HFF-Myc (cell line): Measurements from ENCODE around the gene ZNF407.

Source experiments
- DNase-seq: peaks from one replicate; pipeline ENCODE4 v3.0.0-alpha.2; 2011; ENCODE audit warnings: low read depth; ENCODE audit errors: extremely low read depth
- H3K4me3 ChIP-seq: replicated peaks from 2 replicates; pipeline ENCODE4 v1.5.1; 2011; ENCODE audit warnings: low read depth, mild to moderate bottlenecking, control low read depth, low read length
- TF ChIP-seq, protein P1 (sequence below): IDR thresholded peaks from 2 replicates; pipeline ENCODE4 v1.5.1; 2012; ENCODE audit warnings: mild to moderate bottlenecking, low read depth, low read length, control low read depth; ENCODE audit errors: missing control alignments

Gene ZNF407

DNA sequence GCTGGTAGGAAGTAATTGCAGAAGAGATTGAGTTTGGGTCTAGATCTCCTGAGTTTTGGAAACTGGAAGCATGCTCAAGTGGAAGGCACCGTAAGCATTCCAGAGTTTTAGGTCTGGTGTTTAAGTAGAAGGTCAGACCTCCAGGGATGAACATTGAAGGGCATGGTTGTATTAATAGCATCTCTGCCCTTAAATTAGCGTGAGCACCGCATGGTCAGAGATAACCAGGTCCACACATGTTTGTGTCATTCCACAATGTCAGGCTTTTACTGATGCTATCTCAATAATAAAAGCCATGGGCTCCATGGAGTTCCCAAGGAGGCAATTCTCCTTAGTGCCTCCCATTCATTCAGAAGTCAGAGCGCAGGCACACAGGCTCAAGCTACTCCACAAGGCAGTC, 28.3 kb upstream of the ZNF407 start:
- no peak for DNase-seq
- no peak overlapping the region for H3K4me3 ChIP-seq
- TF ChIP-seq, protein P1, sequence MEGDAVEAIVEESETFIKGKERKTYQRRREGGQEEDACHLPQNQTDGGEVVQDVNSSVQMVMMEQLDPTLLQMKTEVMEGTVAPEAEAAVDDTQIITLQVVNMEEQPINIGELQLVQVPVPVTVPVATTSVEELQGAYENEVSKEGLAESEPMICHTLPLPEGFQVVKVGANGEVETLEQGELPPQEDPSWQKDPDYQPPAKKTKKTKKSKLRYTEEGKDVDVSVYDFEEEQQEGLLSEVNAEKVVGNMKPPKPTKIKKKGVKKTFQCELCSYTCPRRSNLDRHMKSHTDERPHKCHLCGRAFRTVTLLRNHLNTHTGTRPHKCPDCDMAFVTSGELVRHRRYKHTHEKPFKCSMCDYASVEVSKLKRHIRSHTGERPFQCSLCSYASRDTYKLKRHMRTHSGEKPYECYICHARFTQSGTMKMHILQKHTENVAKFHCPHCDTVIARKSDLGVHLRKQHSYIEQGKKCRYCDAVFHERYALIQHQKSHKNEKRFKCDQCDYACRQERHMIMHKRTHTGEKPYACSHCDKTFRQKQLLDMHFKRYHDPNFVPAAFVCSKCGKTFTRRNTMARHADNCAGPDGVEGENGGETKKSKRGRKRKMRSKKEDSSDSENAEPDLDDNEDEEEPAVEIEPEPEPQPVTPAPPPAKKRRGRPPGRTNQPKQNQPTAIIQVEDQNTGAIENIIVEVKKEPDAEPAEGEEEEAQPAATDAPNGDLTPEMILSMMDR: no peak

DNA sequence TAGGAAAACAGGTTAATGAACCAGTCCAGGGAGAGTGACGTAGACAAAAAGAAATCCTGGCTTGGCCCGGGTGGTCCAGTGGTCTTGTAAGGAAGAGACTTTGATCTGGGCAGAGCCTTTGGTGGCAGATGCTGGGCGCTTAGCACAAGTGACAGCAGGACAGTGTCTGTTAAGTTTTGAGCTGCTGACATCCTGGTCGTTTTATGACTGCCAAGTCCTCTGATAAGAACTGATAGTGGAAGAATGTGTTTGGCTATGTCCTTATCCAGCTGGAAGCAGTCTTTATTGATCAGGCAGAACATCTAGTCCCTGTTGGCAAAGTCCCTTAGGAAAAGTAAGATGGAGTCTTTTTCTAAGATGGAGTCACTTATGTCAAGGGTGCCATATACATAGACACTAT, 27.4 kb upstream of the ZNF407 start:
- DNase-seq: no peak
- TF ChIP-seq, protein P1: no peak

GRCh38 chr18:74571895-74572680, 25.6 kb upstream of the ZNF407 start:
- no peak for DNase-seq
- H3K4me3 ChIP-seq: no peak overlapping the region
- TF ChIP-seq, protein P1: no peak

More for the DNA sequence above, 27.4 kb upstream of the ZNF407 start:
- H3K4me3 ChIP-seq: no peak overlapping the region

DNA sequence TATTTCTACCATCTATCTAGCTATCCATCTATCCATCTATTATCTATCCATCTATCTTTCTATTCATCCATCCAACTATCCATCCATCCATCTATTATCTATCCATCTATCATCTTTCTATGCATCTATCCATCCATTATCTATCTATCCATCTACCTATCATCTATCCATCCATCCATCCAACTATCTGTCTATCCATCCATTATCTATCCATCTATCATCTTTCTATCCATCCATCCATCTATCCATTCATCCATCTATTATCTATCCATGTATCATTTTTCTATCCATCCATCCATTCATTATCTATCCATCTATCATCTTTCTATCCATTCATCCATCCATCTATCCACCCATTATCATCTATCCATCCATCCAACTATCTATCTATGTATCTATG, 24.6 kb upstream of the ZNF407 start:
- TF ChIP-seq, protein P1: no peak
- no peak for DNase-seq
- H3K4me3 ChIP-seq: no peak overlapping the region

GRCh38 chr18:74574916-74575315, 22.8 kb upstream of the ZNF407 start:
- H3K4me3 ChIP-seq: no peak overlapping the region
- TF ChIP-seq, protein P1: no peak
- DNase-seq: no peak

GRCh38 chr18:74577019-74577418, 20.7 kb upstream of the ZNF407 start:
- no peak overlapping the region for H3K4me3 ChIP-seq
- TF ChIP-seq, protein P1: no peak
- no peak for DNase-seq

GRCh38 chr18:74579496-74580065, 18.1 kb upstream of the ZNF407 start:
- TF ChIP-seq, protein P1: no peak
- no peak for DNase-seq
- H3K4me3 ChIP-seq: no peak overlapping the region
